IPS-18c (cell line): Measurements from ENCODE around the gene ZNF430.

Experiments
- H3K4me3 ChIP-seq: 2 replicates; pipeline ENCODE4 v1.7.0; 2013; ENCODE audit warnings: low read depth, mild to moderate bottlenecking, low read length, moderate library complexity; ENCODE audit not compliant: insufficient read depth
- H3K9me3 ChIP-seq: one replicate; pipeline ENCODE4 v1.6.1; 2013; ENCODE audit warnings: mild to moderate bottlenecking, low read length, moderate library complexity; ENCODE audit not compliant: control insufficient read depth, insufficient read depth

ZNF430 gene

GRCh38 chr19:21098291-21098690 lies 77.8 kb downstream of the ZNF430 start:
- H3K4me3 ChIP-seq: no peak overlapping the region

GRCh38 chr19:21101521-21102242 lies 81.2 kb downstream of the ZNF430 start:
- no peaks in the 10 kb centered on the region for H3K9me3 ChIP-seq
- H3K4me3 ChIP-seq: no peak overlapping the region

More at GRCh38 chr19:21098291-21098690, 77.8 kb downstream of the ZNF430 start:
- no peaks in the 10 kb centered on the region for H3K9me3 ChIP-seq

DNA sequence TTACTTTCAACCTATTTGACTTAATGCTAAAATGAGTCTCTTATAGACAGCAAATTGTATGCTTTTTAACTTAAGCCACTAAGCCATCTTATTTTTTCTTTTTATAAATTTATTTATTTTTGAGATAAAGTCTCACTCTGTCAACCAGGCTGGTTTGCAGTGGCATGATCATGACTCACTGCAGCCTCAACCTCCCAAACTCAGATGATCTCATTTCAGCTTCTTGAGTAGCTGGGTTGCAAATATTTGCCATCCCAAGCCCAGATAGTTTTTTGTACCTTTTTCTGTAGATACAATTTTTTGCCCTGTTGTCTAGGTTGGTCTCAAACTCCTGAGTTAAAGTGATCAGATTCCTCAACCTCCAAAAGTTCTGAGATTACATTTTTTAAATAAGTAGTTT lies 88.7 kb downstream of the ZNF430 start:
- no peak overlapping the region for H3K4me3 ChIP-seq
- no peaks in the 10 kb centered on the region for H3K9me3 ChIP-seq
